ENCODE measurements around the gene BFSP2. TPM values are rescaled to one million over a fixed set of nuclear protein-coding genes. Genes with fewer than 3 reads are reported as not detected.
A peak's percentile ranks its signal among the peaks of the same experiment; 100 is the strongest.
"Not testable (repeated sequence)": the region's sequence is repeated elsewhere in the genome, so short reads cannot be mapped to it uniquely, and the experiment has no call there.

The BFSP2 gene
- total and polyA plus RNA-seq, 5 experiments from 2014 or later, result not detected

DNA sequence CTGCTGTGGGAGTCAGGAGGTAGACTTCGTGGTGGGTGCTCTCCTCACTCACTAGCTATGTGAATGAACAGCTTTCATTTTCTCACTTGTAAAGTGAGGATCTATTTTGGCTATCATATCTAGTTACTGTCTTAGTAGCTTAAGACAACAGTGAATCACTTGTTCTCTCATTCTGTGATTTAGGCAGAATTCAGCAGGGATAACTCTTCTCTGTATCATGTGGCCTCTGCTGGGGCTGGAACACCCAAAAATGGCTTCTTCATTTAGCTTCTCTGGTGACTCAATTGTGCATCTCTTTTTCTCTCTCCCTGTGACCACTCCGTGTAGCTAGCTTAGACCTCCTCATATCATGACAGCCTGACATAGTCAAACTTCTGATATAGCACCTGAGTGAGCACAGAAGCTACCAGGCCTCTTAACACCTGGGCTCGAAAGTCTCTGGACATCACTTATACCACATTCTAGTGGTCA is 68.4 kb downstream of the BFSP2 start:
- DNase-seq (no peak), ATAC-seq (no peak)
- H3K36me3 Mint-ChIP-seq, result peaks cover 0 to 5% (median 0%) of the 10 kb centered on the region in 3 donors
- H3K9me3 Mint-ChIP-seq, result no peaks in the 10 kb centered on the region
- H3K27me3 Mint-ChIP-seq, result no peaks in the 10 kb centered on the region
- H3K4me3 Mint-ChIP-seq, result peak overlapping the region in 2 of 10 donors; percentile 15
- POLR2A ChIA-PET, result interaction anchor here (1.1 kb wide), 1 partner anchor 105 kb away, joined by 3 read pairs; the partner anchor contains the start of gene CDV3
- H3K27ac Mint-ChIP-seq, result peak overlapping the region in 8 of 10 donors; percentile 3 to 87 (median 50)
- H3K4me1 Mint-ChIP-seq, result peaks cover 4 to 40% (median 34%) of the 10 kb centered on the region in 4 donors

DNA sequence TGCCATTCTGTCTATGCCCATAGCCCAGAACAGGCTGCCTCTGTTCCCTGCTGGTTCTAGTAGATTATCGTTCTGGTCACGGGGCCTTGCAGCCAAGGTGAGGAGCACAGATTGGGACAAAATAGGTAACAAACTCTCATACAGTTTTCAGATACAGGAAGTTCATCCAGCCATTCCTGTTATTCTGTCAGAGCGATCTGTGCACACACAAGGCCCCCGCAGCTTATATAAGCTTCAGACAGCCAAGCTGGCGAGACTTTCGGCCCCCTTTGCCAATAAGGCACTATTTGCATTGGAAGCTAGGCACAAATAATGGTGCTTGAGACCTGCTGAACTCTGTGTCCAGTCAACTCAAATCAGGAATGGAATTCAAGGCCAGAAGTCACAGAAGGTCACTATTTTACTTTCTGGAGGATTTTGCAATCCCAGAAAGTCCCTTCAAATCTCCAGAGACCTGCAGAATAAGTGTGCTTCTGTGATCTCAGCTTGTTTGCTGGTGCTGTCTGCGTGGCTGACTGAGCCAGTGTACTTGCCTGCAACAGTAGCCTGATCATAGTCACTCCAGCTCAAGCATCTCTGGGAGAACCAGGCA is 69.4 kb downstream of the BFSP2 start:
- Mint-ChIP-seq H3K4me1 (peaks cover 3 to 37% (median 26%) of the 10 kb centered on the region in 4 donors), H3K9me3 (no peaks in the 10 kb centered on the region)

DNA sequence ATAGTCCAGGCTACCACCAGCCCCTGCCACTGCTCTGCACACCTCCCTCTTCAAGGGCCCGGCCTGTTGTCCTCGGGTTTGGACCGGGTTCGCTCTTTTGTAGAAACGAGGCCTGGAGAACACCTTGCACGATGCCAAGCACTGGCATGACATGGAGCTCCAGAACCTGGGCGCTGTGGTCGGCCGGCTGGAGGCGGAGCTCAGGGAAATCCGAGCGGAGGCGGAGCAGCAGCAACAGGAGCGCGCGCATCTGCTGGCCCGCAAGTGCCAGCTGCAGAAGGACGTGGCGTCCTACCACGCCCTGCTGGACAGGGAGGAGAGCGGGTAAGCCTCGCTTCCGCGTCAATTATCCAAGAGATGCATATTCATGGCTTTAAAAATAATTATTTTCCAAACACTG is 72.4 kb downstream of the BFSP2 start:
- Mint-ChIP-seq H3K36me3 (peaks cover 0 to 15% (median 8%) of the 10 kb centered on the region in 3 donors), H3K27me3 (no peaks in the 10 kb centered on the region), H3K9me3 (no peaks in the 10 kb centered on the region), H3K27ac (no peak overlapping the region), H3K4me1 (peaks cover 6 to 47% (median 31%) of the 10 kb centered on the region in 4 donors), H3K4me3 (no peak overlapping the region)
- ATAC-seq (no peak), DNase-seq (no peak)
- POLR2A ChIA-PET, result no interaction called here

More for the DNA sequence above, 69.4 kb downstream of the BFSP2 start:
- ATAC-seq (no peak), DNase-seq (no peak)
- Mint-ChIP-seq H3K27me3 (no peaks in the 10 kb centered on the region), H3K27ac (no peak overlapping the region), H3K4me3 (no peak overlapping the region), H3K36me3 (peaks cover 0 to 5% (median 3%) of the 10 kb centered on the region in 3 donors)
- POLR2A ChIA-PET, result interaction anchor here (1.1 kb wide), 1 partner anchor 104 kb away, joined by 3 read pairs; the partner anchor contains the start of gene CDV3

DNA sequence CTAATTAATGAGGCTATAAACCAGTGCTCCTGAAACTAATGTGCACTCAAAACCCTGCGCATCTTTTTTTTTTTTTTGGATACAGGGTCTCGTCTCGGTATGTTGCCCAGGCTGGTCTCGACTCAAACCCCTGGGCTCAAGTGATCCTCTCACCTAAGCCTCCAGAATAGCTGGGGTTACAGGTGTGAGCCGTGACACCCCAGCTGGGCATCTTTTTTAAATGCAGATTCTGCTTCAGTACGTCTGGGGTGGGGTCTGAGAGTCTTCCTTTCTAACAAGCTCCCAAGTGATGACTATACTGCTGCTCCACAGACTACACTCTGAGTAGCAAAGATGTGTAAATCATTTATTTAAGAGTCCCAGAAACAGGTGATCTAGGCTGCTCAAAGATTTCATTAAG is 73.0 kb downstream of the BFSP2 start:
- H3K9me3 Mint-ChIP-seq, result no peaks in the 10 kb centered on the region
- H3K4me1 Mint-ChIP-seq, result peaks cover 6 to 49% (median 28%) of the 10 kb centered on the region in 4 donors
- POLR2A ChIA-PET, result interaction anchor here (0.7 kb wide), 3 partner anchors 19 to 332 kb away, joined by 4 to 7 read pairs (median 5); no protein-coding TSS in a partner anchor

DNA sequence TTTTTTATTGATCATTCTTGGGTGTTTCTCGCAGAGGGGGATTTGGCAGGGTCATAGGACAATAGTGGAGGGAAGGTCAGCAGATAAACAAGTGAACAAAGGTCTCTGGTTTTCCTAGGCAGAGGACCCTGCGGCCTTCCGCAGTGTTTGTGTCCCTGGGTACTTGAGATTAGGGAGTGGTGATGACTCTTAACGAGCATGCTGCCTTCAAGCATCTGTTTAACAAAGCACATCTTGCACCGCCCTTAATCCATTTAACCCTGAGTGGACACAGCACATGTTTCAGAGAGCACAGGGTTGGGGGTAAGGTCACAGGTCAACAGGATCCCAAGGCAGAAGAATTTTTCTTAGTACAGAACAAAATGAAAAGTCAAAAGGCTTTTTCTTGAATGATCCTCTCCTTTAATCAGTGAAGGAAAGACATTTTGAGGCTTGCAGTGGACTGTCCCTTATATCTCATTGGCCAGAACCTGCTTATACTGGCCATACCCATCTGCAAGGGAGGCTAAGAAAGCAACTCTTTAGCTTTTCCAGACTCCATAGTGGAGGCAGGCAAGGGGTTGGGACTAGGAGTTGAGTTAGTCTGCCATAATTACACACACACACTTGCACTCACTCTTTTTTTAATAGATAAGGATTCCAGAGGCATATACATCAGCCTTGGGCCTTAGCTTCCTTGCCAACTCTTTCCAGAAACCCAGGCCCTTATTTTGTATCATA is 73.8 kb downstream of the BFSP2 start:
- not testable (repeated sequence) for DNase-seq, H3K27me3 Mint-ChIP-seq, H3K4me3 Mint-ChIP-seq, H3K9me3 Mint-ChIP-seq, ATAC-seq
- POLR2A ChIA-PET, result interaction anchor here (0.7 kb wide), 3 partner anchors 20 to 331 kb away, joined by 4 to 7 read pairs (median 5); no protein-coding TSS in a partner anchor
- Mint-ChIP-seq H3K27ac (peak overlapping the region in 3 of 10 donors; percentile 32 to 64 (median 32)), H3K36me3 (peaks cover 0 to 15% (median 8%) of the 10 kb centered on the region in 3 donors), H3K4me1 (peaks cover 8 to 49% (median 29%) of the 10 kb centered on the region in 4 donors)

More for the DNA sequence above, 73.0 kb downstream of the BFSP2 start:
- no peak for ATAC-seq
- peaks cover 0 to 15% (median 8%) of the 10 kb centered on the region in 3 donors for H3K36me3 Mint-ChIP-seq
- no peaks in the 10 kb centered on the region for H3K27me3 Mint-ChIP-seq
- H3K27ac Mint-ChIP-seq, result no peak overlapping the region
- H3K4me3 Mint-ChIP-seq, result no peak overlapping the region
- no peak for DNase-seq

DNA sequence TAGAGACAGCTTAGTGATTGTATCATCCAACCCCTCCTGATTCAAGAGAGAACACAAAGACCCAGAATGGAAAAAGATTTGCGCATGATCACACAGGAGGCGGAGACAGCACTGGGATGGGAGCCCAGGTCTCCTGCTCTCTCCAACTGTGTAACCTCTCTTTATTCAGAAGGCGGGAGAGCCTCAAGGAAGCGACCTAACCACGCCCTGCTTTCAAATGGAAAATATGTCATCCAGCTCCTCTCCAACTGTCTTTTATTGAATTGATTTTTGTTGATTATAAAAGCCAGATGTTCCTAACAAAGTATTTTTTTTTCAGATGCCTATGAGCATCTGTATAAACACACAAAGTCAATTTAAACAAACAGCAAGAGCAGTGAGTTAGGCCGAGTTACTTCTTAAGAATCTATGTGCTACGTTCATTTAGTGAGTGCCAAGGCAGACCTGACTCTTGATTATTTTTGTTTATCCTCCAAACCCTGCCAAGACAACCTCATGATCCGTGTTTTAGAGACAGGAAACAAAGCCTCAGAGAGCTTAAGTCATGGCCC is 74.5 kb downstream of the BFSP2 start:
- peaks cover 0 to 15% (median 8%) of the 10 kb centered on the region in 3 donors for H3K36me3 Mint-ChIP-seq
- DNase-seq, result no peak
- peaks cover 11 to 53% (median 33%) of the 10 kb centered on the region in 4 donors for H3K4me1 Mint-ChIP-seq

DNA sequence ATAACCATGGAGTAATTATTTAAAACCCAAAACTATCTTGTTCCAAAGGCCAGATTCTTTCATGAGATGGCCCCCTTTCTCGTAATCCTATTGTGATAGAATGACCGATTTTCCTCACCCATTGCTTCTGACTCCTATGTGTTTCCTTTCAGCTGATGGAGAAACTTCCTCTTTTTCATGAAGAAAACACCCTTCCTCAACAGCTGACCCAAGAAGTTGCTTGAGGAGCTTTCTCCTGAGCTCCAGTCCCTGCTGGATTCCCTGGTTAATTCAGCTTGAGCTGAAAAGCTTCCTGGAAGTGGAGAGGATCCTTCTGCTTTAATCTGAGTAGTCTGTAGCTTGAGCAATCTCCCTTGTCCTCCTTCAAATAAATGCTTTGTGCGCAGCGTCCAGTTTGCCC is 75.0 kb downstream of the BFSP2 start:
- DNase-seq (no peak), ATAC-seq (no peak)
- no peaks in the 10 kb centered on the region for H3K27me3 Mint-ChIP-seq
- peak overlapping the region in 3 of 10 donors; percentile 44 to 64 (median 57) for H3K27ac Mint-ChIP-seq
- peaks cover 0 to 15% (median 8%) of the 10 kb centered on the region in 3 donors for H3K36me3 Mint-ChIP-seq
- peaks cover 11 to 55% (median 35%) of the 10 kb centered on the region in 4 donors for H3K4me1 Mint-ChIP-seq
- POLR2A ChIA-PET, result no interaction called here
- H3K4me3 Mint-ChIP-seq, result peak overlapping the region in 1 of 10 donors; percentile 48
- no peaks in the 10 kb centered on the region for H3K9me3 Mint-ChIP-seq

More for the DNA sequence above, 74.5 kb downstream of the BFSP2 start:
- POLR2A ChIA-PET, result no interaction called here
- H3K27me3 Mint-ChIP-seq, result no peaks in the 10 kb centered on the region
- no peaks in the 10 kb centered on the region for H3K9me3 Mint-ChIP-seq
- H3K27ac Mint-ChIP-seq, result peak overlapping the region in 5 of 10 donors; percentile 26 to 64 (median 32)
- ATAC-seq, result no peak
- H3K4me3 Mint-ChIP-seq, result no peak overlapping the region

DNA sequence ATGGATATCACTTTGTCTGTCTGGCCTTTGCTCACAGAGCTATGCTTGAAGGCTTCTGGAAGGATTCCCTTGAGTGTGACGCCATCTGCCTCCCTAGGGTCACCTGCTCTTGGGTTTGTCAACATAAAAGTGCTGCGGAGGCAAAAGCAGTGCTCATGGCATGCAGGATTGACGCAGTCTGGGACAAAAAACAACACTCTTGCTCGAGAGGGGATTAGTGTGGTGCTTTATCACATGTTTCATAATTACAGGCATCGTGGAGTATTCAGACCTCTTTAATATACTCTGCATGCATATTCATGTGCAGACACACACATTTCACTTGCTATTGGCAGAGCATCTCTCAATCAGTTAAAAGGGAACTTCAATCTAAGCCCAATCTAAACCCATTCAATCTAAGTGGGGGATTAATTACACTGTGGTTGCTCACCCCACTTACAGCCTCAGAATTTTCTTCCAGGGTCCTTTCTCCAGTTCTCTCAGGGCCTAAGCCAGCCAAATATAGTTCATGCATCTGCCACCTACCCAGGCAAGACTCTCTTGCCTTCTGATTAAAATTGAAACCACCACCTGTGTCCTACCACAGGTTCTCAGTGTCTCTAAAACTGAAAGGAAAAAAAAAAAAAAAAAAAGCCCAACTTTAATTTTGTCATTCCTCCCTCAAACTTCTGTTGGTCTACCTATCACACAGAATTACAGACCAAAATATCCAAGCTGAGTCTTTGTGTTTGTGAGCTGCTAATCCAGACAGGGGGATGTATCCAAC is 75.6 kb downstream of the BFSP2 start:
- H3K9me3 Mint-ChIP-seq, result no peaks in the 10 kb centered on the region
- ATAC-seq (no peak), DNase-seq (no peak)
- peaks cover 0 to 15% (median 8%) of the 10 kb centered on the region in 3 donors for H3K36me3 Mint-ChIP-seq
- no peaks in the 10 kb centered on the region for H3K27me3 Mint-ChIP-seq
- POLR2A ChIA-PET, result interaction anchor here (0.6 kb wide), 1 partner anchor 40 kb away, joined by 3 read pairs; no protein-coding TSS in a partner anchor
- H3K27ac Mint-ChIP-seq, result peak overlapping the region in 6 of 10 donors; percentile 22 to 76 (median 62)
- peaks cover 14 to 59% (median 41%) of the 10 kb centered on the region in 4 donors for H3K4me1 Mint-ChIP-seq
- peak overlapping the region in 1 of 10 donors; percentile 52 for H3K4me3 Mint-ChIP-seq

DNA sequence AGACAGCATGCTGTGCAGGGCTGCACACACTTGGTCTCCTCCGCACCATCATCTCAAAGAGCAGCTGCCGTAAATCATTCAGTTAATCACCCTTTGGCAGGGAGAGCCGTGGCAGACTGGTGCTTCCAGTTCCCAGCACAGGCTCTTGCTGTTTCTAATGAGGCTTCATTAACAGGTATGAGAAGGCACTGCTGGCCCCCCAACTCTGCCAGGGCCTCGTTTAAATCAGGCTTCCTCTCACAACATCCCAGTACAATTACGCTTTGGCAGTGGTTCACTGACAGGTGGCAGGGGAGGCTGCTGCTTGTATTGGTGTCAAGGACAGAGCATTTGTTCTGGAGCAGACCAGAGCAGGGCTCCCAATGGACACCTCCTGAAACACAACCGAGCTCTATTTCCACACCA is 77.1 kb downstream of the BFSP2 start:
- DNase-seq (no peak), ATAC-seq (no peak)
- peak overlapping the region in 3 of 10 donors; percentile 18 to 47 (median 33) for H3K27ac Mint-ChIP-seq
- POLR2A ChIA-PET, result no interaction called here
- no peaks in the 10 kb centered on the region for H3K9me3 Mint-ChIP-seq
- H3K27me3 Mint-ChIP-seq, result no peaks in the 10 kb centered on the region
- peaks cover 18 to 71% (median 49%) of the 10 kb centered on the region in 4 donors for H3K4me1 Mint-ChIP-seq
- peaks cover 0 to 15% (median 2%) of the 10 kb centered on the region in 3 donors for H3K36me3 Mint-ChIP-seq
- H3K4me3 Mint-ChIP-seq, result peak overlapping the region in 1 of 10 donors; percentile 24

DNA sequence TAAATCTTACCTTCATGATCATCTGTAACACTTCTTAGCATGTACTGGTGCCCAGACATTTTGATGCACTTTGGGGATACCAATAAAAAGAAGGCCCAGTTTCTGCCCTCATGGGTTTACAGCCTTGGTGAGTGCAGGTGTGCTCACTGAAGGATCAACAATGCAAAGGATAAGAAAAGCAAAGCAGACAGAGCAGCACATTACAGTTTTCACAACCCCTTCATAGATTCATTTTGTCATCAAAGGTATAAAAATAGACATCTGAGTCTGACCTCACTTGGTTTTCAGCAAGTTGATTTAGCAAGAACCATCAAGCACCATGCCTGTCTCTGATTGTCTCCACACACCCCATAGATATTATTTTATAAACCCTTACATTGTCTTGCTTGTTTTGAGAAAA is 77.6 kb downstream of the BFSP2 start:
- Mint-ChIP-seq H3K36me3 (peaks cover 0 to 15% (median 2%) of the 10 kb centered on the region in 3 donors), H3K4me3 (no peak overlapping the region), H3K9me3 (no peaks in the 10 kb centered on the region), H3K4me1 (peaks cover 18 to 74% (median 50%) of the 10 kb centered on the region in 4 donors), H3K27ac (peak overlapping the region in 5 of 10 donors; percentile 4 to 80 (median 35)), H3K27me3 (no peaks in the 10 kb centered on the region)
- DNase-seq, result no peak
- no peak for ATAC-seq
- POLR2A ChIA-PET, result no interaction called here

DNA sequence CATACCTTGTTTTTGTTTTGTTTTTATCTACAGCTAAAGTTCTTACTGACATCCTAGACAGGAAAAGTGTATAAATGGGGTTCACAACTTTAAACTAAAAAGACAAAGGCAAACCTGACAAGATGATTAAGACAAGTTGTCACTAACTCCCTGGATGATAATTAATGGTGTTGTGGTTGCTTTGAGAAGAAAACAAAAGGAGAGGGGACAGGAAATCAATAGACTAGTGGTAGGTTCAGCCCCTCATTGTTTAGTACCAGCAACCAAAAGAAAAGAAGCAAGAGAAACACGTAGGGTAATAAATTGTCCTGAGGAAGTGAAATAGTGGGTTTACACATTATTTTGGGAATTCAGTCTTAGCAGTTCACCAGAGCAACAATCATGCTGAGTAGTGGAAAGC is 78.8 kb downstream of the BFSP2 start:
- peak overlapping the region in 4 of 10 donors; percentile 3 to 26 (median 10) for H3K4me3 Mint-ChIP-seq
- ATAC-seq, result no peak

DNA sequence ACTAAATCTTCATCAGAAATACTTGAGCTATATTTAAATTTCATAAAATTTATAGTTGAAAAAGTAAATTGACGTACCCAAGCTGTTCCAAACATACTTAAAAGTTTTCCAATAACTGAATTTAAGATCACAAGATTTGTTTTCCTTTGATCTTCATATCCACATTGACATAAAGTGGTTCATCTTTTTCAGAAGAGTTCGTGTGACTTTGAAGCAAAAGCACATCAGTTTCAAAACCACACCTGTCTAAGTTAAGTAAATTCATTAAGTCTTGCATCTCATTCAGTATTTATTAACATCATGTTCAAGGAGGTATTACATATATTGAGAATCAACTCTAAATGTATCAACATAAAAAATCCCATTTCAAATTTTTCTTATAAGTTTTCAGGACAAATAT is 79.5 kb downstream of the BFSP2 start:
- no peaks in the 10 kb centered on the region for H3K27me3 Mint-ChIP-seq
- peaks cover 0 to 12% (median 2%) of the 10 kb centered on the region in 3 donors for H3K36me3 Mint-ChIP-seq
- ATAC-seq (peak; percentile 39 to 47), DNase-seq (no peak)
- POLR2A ChIA-PET, result interaction anchor here (1.1 kb wide), 1 partner anchor 95 kb away, joined by 3 read pairs; no protein-coding TSS in a partner anchor
- H3K4me3 Mint-ChIP-seq, result peak overlapping the region in 1 of 10 donors; percentile 8
- H3K27ac Mint-ChIP-seq, result no peak overlapping the region
- no peaks in the 10 kb centered on the region for H3K9me3 Mint-ChIP-seq
- peaks cover 19 to 69% (median 51%) of the 10 kb centered on the region in 4 donors for H3K4me1 Mint-ChIP-seq

More for the DNA sequence above, 78.8 kb downstream of the BFSP2 start:
- Mint-ChIP-seq H3K36me3 (peaks cover 0 to 15% (median 2%) of the 10 kb centered on the region in 3 donors), H3K27ac (peak overlapping the region in 6 of 10 donors; percentile 1 to 72 (median 24)), H3K4me1 (peaks cover 19 to 74% (median 49%) of the 10 kb centered on the region in 4 donors), H3K27me3 (no peaks in the 10 kb centered on the region), H3K9me3 (no peaks in the 10 kb centered on the region)
- no peak for DNase-seq
- POLR2A ChIA-PET, result no interaction called here

All from naive thymus-derived CD8-positive, alpha-beta T cell (primary cell).